ENCODE data around the gene RCCD1.

Gene RCCD1

DNA sequence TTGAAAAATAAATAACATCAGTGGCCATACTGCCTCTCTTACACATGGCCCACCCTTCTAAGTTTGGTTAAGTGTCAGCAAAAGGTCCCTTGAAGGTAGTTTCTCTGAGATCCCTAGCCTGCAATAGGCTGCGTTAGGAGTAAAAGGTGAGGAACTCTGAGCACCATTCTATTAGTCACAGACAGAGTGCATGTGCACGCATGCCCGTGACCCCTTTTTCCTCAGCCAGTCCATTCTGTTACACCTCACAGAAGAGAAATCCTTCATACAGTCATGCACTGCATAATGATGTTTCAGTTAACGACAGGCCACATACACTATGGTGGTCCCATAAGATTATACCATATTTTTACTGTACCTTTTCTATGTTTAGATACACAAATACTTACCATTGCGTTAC is 12.5 kb downstream of the RCCD1 start:
- Histone ChIP-seq H3K9me2 (replicated peaks; ENCODE audit: control insufficient read depth, low read length) (no peaks in the 10 kb centered on the region), H3K4me2 (ENCODE audit: low read length) (no peak overlapping the region), H4K20me1 (ENCODE audit: control insufficient read depth, insufficient read depth, low read depth, low read length) (peaks cover 7% of the 10 kb centered on the region; the same call in 1 of the 2 replicates), H3K4me3 (ENCODE audit: low read length) (no peak overlapping the region), H3K79me2 (ENCODE audit: control insufficient read depth, low read length) (peaks cover 22% of the 10 kb centered on the region), H3K9me3 (ENCODE audit: control insufficient read depth, insufficient read depth, low read length) (no peaks in the 10 kb centered on the region), H3K4me1 (ENCODE audit: control insufficient read depth, low read length) (no peaks in the 10 kb centered on the region), H3K27me3 (ENCODE audit: control insufficient read depth, low read length) (no peaks in the 10 kb centered on the region), H3F3A (ENCODE audit: control insufficient read depth, insufficient read depth) (peaks cover 39% of the 10 kb centered on the region), H3K36me3 (ENCODE audit: control insufficient read depth, low read length) (peaks cover 85% of the 10 kb centered on the region), H3K27ac (ENCODE audit: low read depth, low read length) (no peak overlapping the region)
- no peak for TF ChIP-seq EZH2phosphoT487 (IDR thresholded peaks at IDR 0.05; ENCODE audit: borderline replicate concordance, low read length)
- TF ChIP-seq, protein P1, sequence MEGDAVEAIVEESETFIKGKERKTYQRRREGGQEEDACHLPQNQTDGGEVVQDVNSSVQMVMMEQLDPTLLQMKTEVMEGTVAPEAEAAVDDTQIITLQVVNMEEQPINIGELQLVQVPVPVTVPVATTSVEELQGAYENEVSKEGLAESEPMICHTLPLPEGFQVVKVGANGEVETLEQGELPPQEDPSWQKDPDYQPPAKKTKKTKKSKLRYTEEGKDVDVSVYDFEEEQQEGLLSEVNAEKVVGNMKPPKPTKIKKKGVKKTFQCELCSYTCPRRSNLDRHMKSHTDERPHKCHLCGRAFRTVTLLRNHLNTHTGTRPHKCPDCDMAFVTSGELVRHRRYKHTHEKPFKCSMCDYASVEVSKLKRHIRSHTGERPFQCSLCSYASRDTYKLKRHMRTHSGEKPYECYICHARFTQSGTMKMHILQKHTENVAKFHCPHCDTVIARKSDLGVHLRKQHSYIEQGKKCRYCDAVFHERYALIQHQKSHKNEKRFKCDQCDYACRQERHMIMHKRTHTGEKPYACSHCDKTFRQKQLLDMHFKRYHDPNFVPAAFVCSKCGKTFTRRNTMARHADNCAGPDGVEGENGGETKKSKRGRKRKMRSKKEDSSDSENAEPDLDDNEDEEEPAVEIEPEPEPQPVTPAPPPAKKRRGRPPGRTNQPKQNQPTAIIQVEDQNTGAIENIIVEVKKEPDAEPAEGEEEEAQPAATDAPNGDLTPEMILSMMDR (IDR thresholded peaks at IDR 0.05; ENCODE audit: low read depth, low read length, poor library complexity, severe bottlenecking): no peak

DNA sequence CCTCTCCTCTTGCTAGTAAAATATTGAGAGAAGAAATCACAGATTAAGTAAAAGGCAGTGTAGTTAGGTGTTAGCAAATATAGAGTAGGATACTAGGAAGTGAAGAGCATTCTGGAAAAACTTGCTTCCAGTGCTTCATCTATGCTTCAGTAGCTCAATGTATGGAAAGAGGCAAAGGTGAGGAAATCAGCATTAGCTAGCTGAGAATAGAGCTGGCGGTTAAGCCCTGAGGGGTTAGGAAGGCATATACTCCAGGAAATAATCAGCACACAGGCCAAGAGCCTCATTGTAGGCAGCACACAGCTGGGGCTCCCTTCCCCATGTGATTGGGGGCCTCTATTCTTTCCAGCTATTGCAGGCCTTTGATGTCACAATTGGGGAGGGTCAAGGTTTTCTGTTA is 13.8 kb downstream of the RCCD1 start:
- no peaks in the 10 kb centered on the region for H3K4me1 ChIP-seq (ENCODE audit: control insufficient read depth, low read length)
- H3K27me3 ChIP-seq (ENCODE audit: control insufficient read depth, low read length): no peaks in the 10 kb centered on the region
- peaks cover 3% of the 10 kb centered on the region; the same call in 1 of the 2 replicates for H4K20me1 ChIP-seq (ENCODE audit: control insufficient read depth, insufficient read depth, low read depth, low read length)
- TF ChIP-seq, protein P1 (IDR thresholded peaks at IDR 0.05; ENCODE audit: low read depth, low read length, poor library complexity, severe bottlenecking): no peak
- no peak for TF ChIP-seq EZH2phosphoT487 (IDR thresholded peaks at IDR 0.05; ENCODE audit: borderline replicate concordance, low read length)
- peaks cover 84% of the 10 kb centered on the region for H3K36me3 ChIP-seq (ENCODE audit: control insufficient read depth, low read length)
- no peak overlapping the region for H3K4me3 ChIP-seq (ENCODE audit: low read length)
- H3K27ac ChIP-seq (ENCODE audit: low read depth, low read length): no peak overlapping the region
- H3K9me3 ChIP-seq (ENCODE audit: control insufficient read depth, insufficient read depth, low read length): no peaks in the 10 kb centered on the region
- peaks cover 14% of the 10 kb centered on the region for H3K79me2 ChIP-seq (ENCODE audit: control insufficient read depth, low read length)
- H3K4me2 ChIP-seq (ENCODE audit: low read length): no peak overlapping the region
- H3F3A ChIP-seq (ENCODE audit: control insufficient read depth, insufficient read depth): peaks cover 28% of the 10 kb centered on the region; the same call in 1 of the 2 replicates
- H3K9me2 ChIP-seq (replicated peaks; ENCODE audit: control insufficient read depth, low read length): no peaks in the 10 kb centered on the region

DNA sequence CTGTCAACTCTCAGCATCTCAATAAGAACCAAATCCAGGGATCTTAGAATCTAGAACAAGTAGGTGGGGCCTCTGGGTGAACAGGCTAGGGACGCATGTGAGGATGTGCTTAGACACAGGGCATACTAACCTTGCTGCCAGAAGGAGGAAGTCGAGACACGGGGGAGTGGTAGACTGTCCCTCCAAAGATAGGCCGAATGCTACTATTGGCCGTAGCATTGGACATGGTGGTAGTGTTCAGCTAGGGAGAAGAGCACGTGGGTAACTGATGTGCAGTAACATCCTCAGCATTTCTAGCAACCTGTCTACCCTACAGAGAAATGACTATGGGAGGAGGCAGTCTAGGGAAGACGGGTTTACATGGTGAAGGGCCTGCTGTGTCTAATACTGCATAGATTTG is 15.6 kb downstream of the RCCD1 start:
- Histone ChIP-seq H3K27ac (ENCODE audit: low read depth, low read length) (no peak overlapping the region), H3F3A (ENCODE audit: control insufficient read depth, insufficient read depth) (peaks cover 23% of the 10 kb centered on the region; the same call in 1 of the 2 replicates), H3K27me3 (ENCODE audit: control insufficient read depth, low read length) (no peaks in the 10 kb centered on the region), H3K9me3 (ENCODE audit: control insufficient read depth, insufficient read depth, low read length) (no peaks in the 10 kb centered on the region), H3K9me2 (replicated peaks; ENCODE audit: control insufficient read depth, low read length) (no peaks in the 10 kb centered on the region), H3K36me3 (ENCODE audit: control insufficient read depth, low read length) (peaks cover 86% of the 10 kb centered on the region), H3K4me1 (ENCODE audit: control insufficient read depth, low read length) (no peaks in the 10 kb centered on the region), H3K4me3 (ENCODE audit: low read length) (no peak overlapping the region), H3K4me2 (ENCODE audit: low read length) (no peak overlapping the region), H4K20me1 (ENCODE audit: control insufficient read depth, insufficient read depth, low read depth, low read length) (no peaks in the 10 kb centered on the region), H3K79me2 (ENCODE audit: control insufficient read depth, low read length) (peaks cover 3% of the 10 kb centered on the region; the same call in 1 of the 2 replicates)
- TF ChIP-seq, protein P1 (IDR thresholded peaks at IDR 0.05; ENCODE audit: low read depth, low read length, poor library complexity, severe bottlenecking): no peak
- TF ChIP-seq EZH2phosphoT487 (IDR thresholded peaks at IDR 0.05; ENCODE audit: borderline replicate concordance, low read length): no peak

All from DOHH2 (cell line).